CD14-positive monocyte (primary cell): ENCODE results near the gene ATP11A. TPM values are rescaled to one million over a fixed set of nuclear protein-coding genes. Genes with fewer than 3 reads are reported as not detected.
"Not testable (repeated sequence)": the region's sequence is repeated elsewhere in the genome, so short reads cannot be mapped to it uniquely, and the experiment has no call there.

Experiments used
- DNase-seq, 3 donors: peaks; one replicate each; pipeline ENCODE4 v3.0.0-alpha.2; 2011 to 2022
- H2AFZ ChIP-seq: 2 replicates; pipeline ENCODE4 v1.6.0; 2012; ENCODE audit warnings: mild to moderate bottlenecking, low read depth, low read length, inconsistent platforms; ENCODE audit not compliant: insufficient read depth, poor library complexity, severe bottlenecking
- H3K27ac ChIP-seq, 2 donors: 1 replicate in 1 of 2; 2 replicates in 1 of 2; pipeline ENCODE4 v1.5.1; 2012 to 2013; ENCODE audit warnings: low read length in 2 of 2, control low read depth in 1 of 2, inconsistent platforms in 1 of 2, low read depth in 1 of 2, mild to moderate bottlenecking in 1 of 2
- H3K27me3 ChIP-seq, 2 donors: one replicate each; pipeline versions ENCODE4 v1.6.0 to v1.6.1; 2011 to 2013; ENCODE audit warnings: low read length in 2 of 2; ENCODE audit not compliant: control insufficient read depth in 2 of 2, insufficient read depth in 2 of 2
- H3K36me3 ChIP-seq, 2 donors: replicated peaks in 1 of 2; 1 replicate in 1 of 2; 2 replicates in 1 of 2; pipeline versions ENCODE4 v1.5.1 to v1.6.1; 2012 to 2013; ENCODE audit warnings: low read length in 2 of 2, control low read depth in 1 of 2, inconsistent platforms in 1 of 2, mild to moderate bottlenecking in 1 of 2; ENCODE audit not compliant: insufficient read depth in 2 of 2, control insufficient read depth in 1 of 2
- H3K4me1 ChIP-seq, 2 donors: 1 replicate in 1 of 2; 2 replicates in 1 of 2; pipeline versions ENCODE4 v1.5.1 to v1.6.1; 2012 to 2013; ENCODE audit warnings: low read length in 2 of 2, control low read depth in 1 of 2, inconsistent platforms in 1 of 2, mild to moderate bottlenecking in 1 of 2, moderate library complexity in 1 of 2; ENCODE audit not compliant: insufficient read depth in 2 of 2, control insufficient read depth in 1 of 2
- H3K4me2 ChIP-seq: replicated peaks from 2 replicates; pipeline ENCODE3; 2012; ENCODE audit warnings: low read length, moderate library complexity, mild to moderate bottlenecking; ENCODE audit not compliant: poor library complexity, severe bottlenecking; ENCODE audit errors: extremely low read depth
- H3K4me3 ChIP-seq, 3 experiments: fragments of 200-600 bp in 1 of 3; sonication (generic) in 1 of 3; replicated peaks in 1 of 3; 1 replicate in 2 of 3; 2 replicates in 1 of 3; pipeline ENCODE4 v1.5.1; 2011 to 2013; ENCODE audit warnings: low read length in 3 of 3, mild to moderate bottlenecking in 3 of 3, control low read depth in 2 of 3, low read depth in 2 of 3, inconsistent platforms in 1 of 3, moderate library complexity in 1 of 3
- H3K79me2 ChIP-seq: 2 replicates; pipeline ENCODE4 v1.6.0; 2012; ENCODE audit warnings: mild to moderate bottlenecking, control low read depth, inconsistent platforms, low read length, moderate library complexity; ENCODE audit not compliant: insufficient read depth
- H3K9ac ChIP-seq: 2 replicates; pipeline ENCODE4 v1.6.0; 2017; ENCODE audit warnings: low read length, mild to moderate bottlenecking; ENCODE audit not compliant: insufficient read depth, poor library complexity, severe bottlenecking
- H3K9me3 ChIP-seq, 2 donors: replicated peaks in 1 of 2; 1 replicate in 1 of 2; 2 replicates in 1 of 2; pipeline versions ENCODE4 v1.5.1 to v1.6.1; 2012 to 2013; ENCODE audit warnings: low read length in 2 of 2, control low read depth in 1 of 2; ENCODE audit not compliant: control insufficient read depth in 1 of 2, insufficient read depth in 1 of 2
- H4K20me1 ChIP-seq: 2 replicates; pipeline ENCODE4 v1.6.0; 2012; ENCODE audit warnings: mild to moderate bottlenecking, low read length, control low read depth, moderate library complexity; ENCODE audit not compliant: insufficient read depth
- H3K27ac Mint-ChIP-seq, 7 donors: one replicate each; pipeline ENCODE4 v1.8.0; 2020; ENCODE audit warnings: mild to moderate bottlenecking in 7 of 7, mixed read lengths in 7 of 7, moderate library complexity in 6 of 7, inconsistent platforms in 2 of 7
- H3K27me3 Mint-ChIP-seq, 3 donors: one replicate each; pipeline ENCODE4 v1.8.0; 2021 to 2022; ENCODE audit warnings: low read depth in 3 of 3, mild to moderate bottlenecking in 3 of 3, mixed read lengths in 3 of 3, moderate library complexity in 3 of 3, inconsistent platforms in 1 of 3
- H3K36me3 Mint-ChIP-seq, 2 donors: one replicate each; pipeline ENCODE4 v1.8.0; 2020; ENCODE audit warnings: mixed read lengths in 2 of 2, inconsistent platforms in 1 of 2, mild to moderate bottlenecking in 1 of 2
- H3K4me1 Mint-ChIP-seq: one replicate; pipeline ENCODE4 v1.8.0; 2020; ENCODE audit warnings: mild to moderate bottlenecking, mixed read lengths
- H3K4me3 Mint-ChIP-seq, 2 donors: one replicate each; pipeline ENCODE4 v1.8.0; 2020; ENCODE audit warnings: mild to moderate bottlenecking in 2 of 2, mixed read lengths in 2 of 2, moderate library complexity in 1 of 2
- H3K9me3 Mint-ChIP-seq, 7 donors: one replicate each; pipeline ENCODE4 v1.8.0; 2020 to 2022; ENCODE audit warnings: mixed read lengths in 7 of 7, mild to moderate bottlenecking in 6 of 7, moderate library complexity in 6 of 7, inconsistent platforms in 2 of 7
- CTCF ChIP-seq: fragments of 200-600 bp; IDR thresholded peaks from one replicate; pipeline ENCODE4 v1.8.0; 2022; ENCODE audit warnings: antibody characterized with exemption, mild to moderate bottlenecking
- WGBS: methylation state at CpG from one replicate; pipeline ENCODE4 v1.1.5; 2013; ENCODE audit warnings: missing lambda C conversion rate; ENCODE audit not compliant: insufficient coverage; 5-methylcytosine and 5-hydroxymethylcytosine counted together
- intact Hi-C, 2 donors: fragments of 100-400 bp; cut with micrococcal nuclease; formaldehyde crosslinking; loops; one replicate each; pipeline versions ENCODE4 v1.15.0 to v1.15.1; 2023
- polyA plus RNA-seq, 3 donors: library from polyadenylated mRNA; depleted of rRNA in 1 of 3; unstranded in 2 of 3; stranded (reverse) in 1 of 3; fragments of 300-500 nt in 2 of 3; fragments of >200 nt in 1 of 3; fragmentation: Illumina TruSeq in 2 of 3; gene quantifications; 1 replicate in 2 of 3; 2 replicates in 1 of 3; pipeline ENCODE4 v1.2.3, GENCODE V29; 2012 to 2021

ATP11A gene
- polyA plus RNA-seq, 3 donors: 7.2 to 45.4 (median 7.6) TPM

GRCh38 chr13:112840472-112841302 lies 150.8 kb downstream of the ATP11A start:
- Histone ChIP-seq H3K4me3 (no peak overlapping the region), H3K27ac (no peak overlapping the region), H3K79me2 (no peaks in the 10 kb centered on the region), H4K20me1 (peaks cover 30% of the 10 kb centered on the region), H2AFZ (no peak overlapping the region), H3K9ac (no peak overlapping the region), H3K9me3 (peaks cover 0 to 17% of the 10 kb centered on the region in 2 donors), H3K4me2 (no peak overlapping the region), H3K36me3 (peaks cover 90 to 99% of the 10 kb centered on the region in 2 donors), H3K4me1 (no peaks in the 10 kb centered on the region), H3K27me3 (no peaks in the 10 kb centered on the region)
- WGBS: 97% methylated on average over 30 of the region's 34 CpGs
- Mint-ChIP-seq H3K36me3 (peaks cover 76 to 86% of the 10 kb centered on the region in 2 donors), H3K4me1 (no peaks in the 10 kb centered on the region), H3K9me3 (peaks cover 3 to 20% (median 10%) of the 10 kb centered on the region in 7 donors), H3K27ac (peak overlapping the region in 1 of 7 donors; percentile 80), H3K4me3 (no peak overlapping the region), H3K27me3 (no peaks in the 10 kb centered on the region)
- intact Hi-C loops: no loop called here
- TF ChIP-seq CTCF: no peak
- no peak for DNase-seq

DNA sequence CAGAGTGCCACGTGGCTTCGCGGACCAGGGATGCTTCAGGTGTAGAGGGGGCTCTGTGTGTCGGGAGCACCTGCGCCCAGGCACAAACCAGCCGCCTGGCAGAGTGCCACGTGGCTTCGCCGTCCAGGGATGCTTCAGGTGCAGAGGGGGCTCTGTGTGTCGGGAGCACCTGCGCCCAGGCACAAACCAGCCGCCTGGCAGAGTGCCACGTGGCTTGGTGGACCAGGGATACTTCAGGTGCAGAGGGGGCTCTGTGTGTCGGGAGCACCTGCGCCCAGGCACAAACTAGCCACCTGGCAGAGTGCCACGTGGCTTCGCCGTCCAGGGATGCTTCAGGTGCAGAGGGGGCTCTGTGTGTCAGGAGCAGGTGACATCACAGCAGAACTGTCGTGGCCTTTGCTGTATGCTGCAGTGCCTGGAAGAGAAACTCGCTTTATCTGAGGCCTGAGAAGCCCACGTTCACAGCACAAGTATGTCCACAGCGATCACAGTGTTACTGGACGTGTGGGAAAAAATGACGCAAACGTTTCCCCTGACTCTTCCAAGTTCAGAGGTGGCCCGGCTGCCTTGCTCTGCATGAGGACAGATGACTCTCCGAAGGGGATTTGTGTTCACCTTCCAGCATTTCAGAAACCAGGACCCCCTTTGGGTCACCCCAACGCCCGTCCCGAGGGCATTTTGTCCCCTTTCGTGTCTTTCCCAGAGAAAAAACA lies 151.6 kb downstream of the ATP11A start:
- H3K4me1 Mint-ChIP-seq, H3K9ac ChIP-seq, H3K27me3 Mint-ChIP-seq, H3K27ac Mint-ChIP-seq, H3K27me3 ChIP-seq, H3K79me2 ChIP-seq, DNase-seq, H2AFZ ChIP-seq, H3K27ac ChIP-seq, H3K4me2 ChIP-seq, H3K4me3 ChIP-seq, H3K4me1 ChIP-seq, H3K4me3 Mint-ChIP-seq, intact Hi-C loops: not testable (repeated sequence)
- H3K36me3 Mint-ChIP-seq: peaks cover 76 to 86% of the 10 kb centered on the region in 2 donors
- peaks cover 0 to 17% of the 10 kb centered on the region in 2 donors for H3K9me3 ChIP-seq
- H3K9me3 Mint-ChIP-seq: peaks cover 5 to 22% (median 10%) of the 10 kb centered on the region in 7 donors
- WGBS: 96% methylated on average over 24 of the region's 31 CpGs
- peaks cover 33% of the 10 kb centered on the region for H4K20me1 ChIP-seq
- H3K36me3 ChIP-seq: peaks cover 90 to 99% of the 10 kb centered on the region in 2 donors
